ENCODE measurements around the gene PLAAT2.
"Not testable (repeated sequence)": the region's sequence is repeated elsewhere in the genome, so short reads cannot be mapped to it uniquely, and the experiment has no call there.

- TF ChIP-seq, protein P1, sequence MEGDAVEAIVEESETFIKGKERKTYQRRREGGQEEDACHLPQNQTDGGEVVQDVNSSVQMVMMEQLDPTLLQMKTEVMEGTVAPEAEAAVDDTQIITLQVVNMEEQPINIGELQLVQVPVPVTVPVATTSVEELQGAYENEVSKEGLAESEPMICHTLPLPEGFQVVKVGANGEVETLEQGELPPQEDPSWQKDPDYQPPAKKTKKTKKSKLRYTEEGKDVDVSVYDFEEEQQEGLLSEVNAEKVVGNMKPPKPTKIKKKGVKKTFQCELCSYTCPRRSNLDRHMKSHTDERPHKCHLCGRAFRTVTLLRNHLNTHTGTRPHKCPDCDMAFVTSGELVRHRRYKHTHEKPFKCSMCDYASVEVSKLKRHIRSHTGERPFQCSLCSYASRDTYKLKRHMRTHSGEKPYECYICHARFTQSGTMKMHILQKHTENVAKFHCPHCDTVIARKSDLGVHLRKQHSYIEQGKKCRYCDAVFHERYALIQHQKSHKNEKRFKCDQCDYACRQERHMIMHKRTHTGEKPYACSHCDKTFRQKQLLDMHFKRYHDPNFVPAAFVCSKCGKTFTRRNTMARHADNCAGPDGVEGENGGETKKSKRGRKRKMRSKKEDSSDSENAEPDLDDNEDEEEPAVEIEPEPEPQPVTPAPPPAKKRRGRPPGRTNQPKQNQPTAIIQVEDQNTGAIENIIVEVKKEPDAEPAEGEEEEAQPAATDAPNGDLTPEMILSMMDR (conservative IDR thresholded peaks at IDR 0.05; ENCODE audit: low read depth, low read length) = not testable (repeated sequence)
- TF ChIP-seq EZH2 (IDR thresholded peaks at IDR 0.05; ENCODE audit: borderline replicate concordance, low read depth, low read length, poor library complexity, severe bottlenecking) = not testable (repeated sequence)
Measured at GRCh38 chr11:63529373-63529772, 33.8 kb downstream of the PLAAT2 start.
